ENCODE measurements around the gene KLC4. TPM values are rescaled to one million over a fixed set of nuclear protein-coding genes. Genes with fewer than 3 reads are reported as not detected.

KLC4 gene
- total and polyA plus RNA-seq, 12 donors: 17.9 to 43.7 (median 28.3) TPM

GRCh38 chr6:43047998-43048397 lies 11.4 kb upstream of the KLC4 start:
- no peak for ATAC-seq
- DNase-seq: no peak
- Histone ChIP-seq H3K27me3 (no peaks in the 10 kb centered on the region), H3K4me3 (no peak overlapping the region), H3K9me3 (no peaks in the 10 kb centered on the region), H3K4me1 (peaks cover 0 to 18% (median 2%) of the 10 kb centered on the region in 9 donors), H3K27ac (no peak overlapping the region), H3K36me3 (peaks cover 0 to 81% (median 14%) of the 10 kb centered on the region in 9 donors)
- intact Hi-C loops (cut with DNase I): no loop called here
- WGBS, 2 donors: 89 to 94% methylated on average over 7 of the region's 7 CpGs
- TF ChIP-seq, protein P1, sequence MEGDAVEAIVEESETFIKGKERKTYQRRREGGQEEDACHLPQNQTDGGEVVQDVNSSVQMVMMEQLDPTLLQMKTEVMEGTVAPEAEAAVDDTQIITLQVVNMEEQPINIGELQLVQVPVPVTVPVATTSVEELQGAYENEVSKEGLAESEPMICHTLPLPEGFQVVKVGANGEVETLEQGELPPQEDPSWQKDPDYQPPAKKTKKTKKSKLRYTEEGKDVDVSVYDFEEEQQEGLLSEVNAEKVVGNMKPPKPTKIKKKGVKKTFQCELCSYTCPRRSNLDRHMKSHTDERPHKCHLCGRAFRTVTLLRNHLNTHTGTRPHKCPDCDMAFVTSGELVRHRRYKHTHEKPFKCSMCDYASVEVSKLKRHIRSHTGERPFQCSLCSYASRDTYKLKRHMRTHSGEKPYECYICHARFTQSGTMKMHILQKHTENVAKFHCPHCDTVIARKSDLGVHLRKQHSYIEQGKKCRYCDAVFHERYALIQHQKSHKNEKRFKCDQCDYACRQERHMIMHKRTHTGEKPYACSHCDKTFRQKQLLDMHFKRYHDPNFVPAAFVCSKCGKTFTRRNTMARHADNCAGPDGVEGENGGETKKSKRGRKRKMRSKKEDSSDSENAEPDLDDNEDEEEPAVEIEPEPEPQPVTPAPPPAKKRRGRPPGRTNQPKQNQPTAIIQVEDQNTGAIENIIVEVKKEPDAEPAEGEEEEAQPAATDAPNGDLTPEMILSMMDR (IDR thresholded peaks at IDR 0.05): no peak

DNA sequence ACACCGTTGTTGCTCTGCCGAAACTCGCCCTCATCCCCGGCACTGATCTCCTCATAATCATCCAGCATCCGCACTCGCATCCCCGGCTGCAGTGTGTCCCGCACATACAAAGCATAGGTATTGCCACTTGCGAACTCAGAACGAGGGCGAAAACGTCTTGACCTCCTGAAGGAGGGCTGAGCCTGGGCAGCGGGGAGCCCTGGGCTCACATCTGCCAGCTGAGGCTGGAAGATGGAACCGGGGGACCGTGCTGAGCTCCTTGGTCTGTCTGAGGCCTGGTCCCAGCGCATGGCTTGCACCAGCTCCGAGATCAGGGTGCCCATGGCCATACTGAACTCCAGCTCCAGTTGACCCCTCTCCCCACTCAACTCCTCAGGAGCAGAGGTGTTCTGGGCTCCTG lies 8.4 kb upstream of the KLC4 start:
- 95% methylated on average over 17 of the region's 17 CpGs for WGBS, 2 donors
- no peak overlapping the region for H3K27ac ChIP-seq
- intact Hi-C loops (cut with DNase I): loop anchor here in 5 of 10 donors (5.0 to 10.0 kb wide), 5 partner anchors 34 to 146 kb away; partner anchors contain the start of genes CNPY3 (in 1 of the 5), KLHDC3 (in 1 of the 5) and MEA1 (in 1 of the 5)
- DNase-seq: no peak
- H3K27me3 ChIP-seq: no peaks in the 10 kb centered on the region
- no peak for ATAC-seq
- TF ChIP-seq, protein P1 (IDR thresholded peaks at IDR 0.05): no peak
- H3K4me1 ChIP-seq: peaks cover 0 to 27% (median 17%) of the 10 kb centered on the region in 9 donors
- no peak overlapping the region for H3K4me3 ChIP-seq
- peaks cover 0 to 63% (median 17%) of the 10 kb centered on the region in 9 donors for H3K36me3 ChIP-seq
- no peaks in the 10 kb centered on the region for H3K9me3 ChIP-seq

GRCh38 chr6:43052225-43052841 lies 7.1 kb upstream of the KLC4 start:
- TF ChIP-seq, protein P1 (IDR thresholded peaks at IDR 0.05): no peak
- WGBS, 2 donors: 78 to 80% methylated on average over 19 of the region's 19 CpGs
- H3K36me3 ChIP-seq: peaks cover 0 to 63% (median 19%) of the 10 kb centered on the region in 9 donors
- DNase-seq (no peak), ATAC-seq (no peak)
- H3K9me3 ChIP-seq: no peaks in the 10 kb centered on the region
- peaks cover 0 to 27% (median 17%) of the 10 kb centered on the region in 9 donors for H3K4me1 ChIP-seq
- H3K4me3 ChIP-seq: peak overlapping the region in 2 of 10 donors; percentile 61 to 66
- intact Hi-C loops (cut with DNase I): loop anchor here in 6 of 10 donors (2.0 to 10.0 kb wide), 6 partner anchors 35 to 148 kb away; partner anchors contain the start of genes KLHDC3 (in 2 of the 6), CNPY3 (in 1 of the 6) and MEA1 (in 1 of the 6)
- H3K27me3 ChIP-seq: no peaks in the 10 kb centered on the region
- peak overlapping the region in 8 of 10 donors; percentile 90 to 98 (median 96) for H3K27ac ChIP-seq

DNA sequence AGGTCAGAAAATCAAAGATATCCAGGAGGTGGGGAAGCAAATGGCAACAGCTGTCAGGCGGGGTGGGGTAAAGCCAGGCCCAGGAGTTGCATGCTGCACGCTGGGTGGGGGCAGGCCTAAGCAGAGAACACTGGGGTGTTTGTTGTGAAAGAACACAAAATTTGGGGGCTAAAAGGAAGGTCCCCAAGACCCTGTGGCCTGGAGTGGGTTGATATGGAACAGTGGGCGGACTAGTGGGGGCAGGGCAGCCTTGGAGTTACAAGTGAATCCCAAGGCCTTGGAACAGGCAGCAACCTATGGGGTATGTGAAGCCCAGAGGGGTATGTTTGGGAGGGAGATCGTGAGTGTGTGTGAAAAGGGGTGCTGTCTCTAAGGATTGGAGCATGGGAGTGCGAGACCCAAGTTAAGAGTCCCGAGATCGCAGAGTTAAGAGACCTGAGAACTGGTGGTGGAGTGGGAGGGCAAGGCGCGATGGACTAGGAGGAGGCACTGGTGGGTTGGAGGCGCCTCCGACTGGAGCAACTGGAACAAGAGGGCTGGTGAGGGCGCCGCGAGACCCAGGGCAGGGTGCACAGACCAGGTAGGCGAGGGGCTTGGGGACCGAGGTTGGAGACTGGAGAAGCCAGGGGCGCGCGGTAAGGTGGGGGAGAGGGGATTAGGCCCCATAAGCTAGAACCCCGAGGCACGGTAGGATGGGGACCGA lies 6.4 kb upstream of the KLC4 start:
- DNase-seq: peak; percentile 19 to 31
- H3K36me3 ChIP-seq: peaks cover 0 to 63% (median 18%) of the 10 kb centered on the region in 9 donors
- WGBS, 2 donors: 22 to 28% methylated on average over 22 of the region's 22 CpGs

More for the DNA sequence above, 6.4 kb upstream of the KLC4 start:
- peak overlapping the region; percentile 63 to 98 (median 96) for H3K27ac ChIP-seq
- H3K27me3 ChIP-seq: no peaks in the 10 kb centered on the region
- intact Hi-C loops (cut with DNase I): loop anchor here in 6 of 10 donors (2.0 to 10.0 kb wide), 6 partner anchors 36 to 148 kb away; partner anchors contain the start of genes KLHDC3 (in 2 of the 6), CNPY3 (in 1 of the 6) and MEA1 (in 1 of the 6)
- H3K9me3 ChIP-seq: no peaks in the 10 kb centered on the region
- TF ChIP-seq, protein P1 (IDR thresholded peaks at IDR 0.05): no peak
- peak; percentile 17 to 49 (median 34) for ATAC-seq
- peak overlapping the region; percentile 40 to 78 (median 64) for H3K4me3 ChIP-seq
- H3K4me1 ChIP-seq: peaks cover 0 to 29% (median 19%) of the 10 kb centered on the region in 9 donors

Measured in heart right ventricle (tissue), 16 donors.